ENCODE results near the gene TECPR1. TPM values are rescaled to one million over a fixed set of nuclear protein-coding genes. Genes with fewer than 3 reads are reported as not detected.
A peak's percentile ranks its signal among the peaks of the same experiment; 100 is the strongest.

Gene TECPR1
- total and polyA plus RNA-seq, 2 experiments from 2014 or later, result 19.2 to 24.4 TPM

DNA sequence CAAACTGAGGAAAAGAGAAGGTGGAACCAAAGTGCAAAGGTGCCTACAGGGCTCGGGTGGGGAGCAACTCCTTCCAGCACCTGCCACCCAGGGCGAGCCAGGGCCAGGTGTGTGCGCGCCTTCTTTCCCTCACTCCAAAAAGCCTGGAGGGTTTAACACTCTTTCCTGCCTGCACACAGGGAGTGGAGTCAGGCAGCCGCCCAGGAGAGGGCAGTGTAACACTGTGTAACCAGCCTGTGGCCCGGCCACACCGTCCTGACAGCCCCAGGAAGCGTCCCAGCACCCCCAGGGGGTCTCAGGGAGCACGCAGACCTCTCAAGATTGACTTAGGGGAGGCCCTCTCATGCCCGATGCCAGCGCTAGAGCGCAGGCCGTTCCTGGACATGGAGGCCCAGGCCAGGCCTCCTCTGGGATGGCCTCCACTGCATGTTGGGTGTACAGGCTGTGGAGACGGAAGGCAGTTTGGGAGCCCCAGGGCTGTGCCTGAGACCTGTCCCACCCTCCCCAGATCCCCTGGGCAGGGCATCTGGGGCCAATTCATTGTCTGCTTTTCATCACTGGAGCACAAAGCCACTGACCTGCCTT lies 42.9 kb upstream of the TECPR1 start:
- H3K9me3 ChIP-seq (ENCODE audit: low read depth), result no peaks in the 10 kb centered on the region
- peaks cover 9% of the 10 kb centered on the region for H3K4me1 ChIP-seq (ENCODE audit: low read depth)
- H3K27ac ChIP-seq, result no peak overlapping the region
- no peak overlapping the region for H3K4me3 ChIP-seq
- peak; percentile 66 to 82 for DNase-seq (ENCODE audit: low read depth in 1 of 2, low spot score in 1 of 2)
- no peaks in the 10 kb centered on the region for H3K27me3 ChIP-seq
- TF ChIP-seq, protein P1, sequence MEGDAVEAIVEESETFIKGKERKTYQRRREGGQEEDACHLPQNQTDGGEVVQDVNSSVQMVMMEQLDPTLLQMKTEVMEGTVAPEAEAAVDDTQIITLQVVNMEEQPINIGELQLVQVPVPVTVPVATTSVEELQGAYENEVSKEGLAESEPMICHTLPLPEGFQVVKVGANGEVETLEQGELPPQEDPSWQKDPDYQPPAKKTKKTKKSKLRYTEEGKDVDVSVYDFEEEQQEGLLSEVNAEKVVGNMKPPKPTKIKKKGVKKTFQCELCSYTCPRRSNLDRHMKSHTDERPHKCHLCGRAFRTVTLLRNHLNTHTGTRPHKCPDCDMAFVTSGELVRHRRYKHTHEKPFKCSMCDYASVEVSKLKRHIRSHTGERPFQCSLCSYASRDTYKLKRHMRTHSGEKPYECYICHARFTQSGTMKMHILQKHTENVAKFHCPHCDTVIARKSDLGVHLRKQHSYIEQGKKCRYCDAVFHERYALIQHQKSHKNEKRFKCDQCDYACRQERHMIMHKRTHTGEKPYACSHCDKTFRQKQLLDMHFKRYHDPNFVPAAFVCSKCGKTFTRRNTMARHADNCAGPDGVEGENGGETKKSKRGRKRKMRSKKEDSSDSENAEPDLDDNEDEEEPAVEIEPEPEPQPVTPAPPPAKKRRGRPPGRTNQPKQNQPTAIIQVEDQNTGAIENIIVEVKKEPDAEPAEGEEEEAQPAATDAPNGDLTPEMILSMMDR (IDR thresholded peaks at IDR 0.05; ENCODE audit: low read depth, low read length), result peak; percentile 75
- H3K36me3 ChIP-seq, result no peaks in the 10 kb centered on the region

DNA sequence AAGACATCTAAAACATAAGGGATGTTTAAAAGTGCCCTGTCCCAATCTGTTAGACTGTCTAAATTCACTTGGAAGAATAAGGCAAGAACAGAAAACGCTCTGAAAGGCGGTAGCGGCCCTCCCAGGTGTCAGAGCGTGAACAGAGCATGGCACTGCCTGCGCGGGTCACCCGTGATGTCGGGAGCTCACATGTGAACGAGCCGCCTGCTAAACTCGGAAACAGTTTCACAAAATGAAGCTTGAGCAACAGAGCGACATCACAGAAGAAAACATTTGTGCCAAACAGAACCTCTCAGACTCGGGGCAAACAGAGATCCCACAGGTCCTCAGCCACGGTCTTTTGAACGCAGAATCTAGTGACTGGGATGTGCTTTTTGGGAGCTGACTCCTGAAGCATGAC lies 42.3 kb upstream of the TECPR1 start:
- Histone ChIP-seq H3K27me3 (no peaks in the 10 kb centered on the region), H3K27ac (no peak overlapping the region), H3K9me3 (ENCODE audit: low read depth) (no peaks in the 10 kb centered on the region), H3K36me3 (no peaks in the 10 kb centered on the region), H3K4me1 (ENCODE audit: low read depth) (peaks cover 15% of the 10 kb centered on the region), H3K4me3 (no peak overlapping the region)
- no peak for DNase-seq (ENCODE audit: low read depth in 1 of 2, low spot score in 1 of 2)
- TF ChIP-seq, protein P1 (IDR thresholded peaks at IDR 0.05; ENCODE audit: low read depth, low read length), result no peak

DNA sequence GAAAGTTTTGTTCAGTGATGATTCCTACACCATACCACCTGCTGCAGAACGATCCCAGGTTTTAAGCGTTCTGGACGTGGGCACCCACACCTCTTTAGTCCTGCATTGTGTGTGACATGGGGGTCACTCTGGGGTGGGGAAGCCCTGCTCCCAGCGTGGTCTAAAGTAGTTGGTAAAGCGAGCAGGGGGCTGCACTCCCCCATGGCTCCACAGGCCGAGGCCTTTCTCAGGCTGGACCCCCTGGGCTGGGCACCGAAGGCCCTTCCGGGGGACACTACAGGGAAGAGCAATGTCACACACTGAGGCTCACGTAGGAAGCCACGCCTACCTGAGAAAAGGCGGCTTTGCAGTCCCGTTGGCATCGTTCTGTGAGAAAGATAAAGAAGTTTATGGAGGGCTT lies 41.7 kb upstream of the TECPR1 start:
- TF ChIP-seq, protein P1 (IDR thresholded peaks at IDR 0.05; ENCODE audit: low read depth, low read length), result no peak
- Histone ChIP-seq H3K27me3 (no peaks in the 10 kb centered on the region), H3K9me3 (ENCODE audit: low read depth) (no peaks in the 10 kb centered on the region), H3K4me3 (no peak overlapping the region), H3K36me3 (no peaks in the 10 kb centered on the region), H3K27ac (no peak overlapping the region), H3K4me1 (ENCODE audit: low read depth) (peaks cover 19% of the 10 kb centered on the region)
- DNase-seq (ENCODE audit: low read depth in 1 of 2, low spot score in 1 of 2), result no peak

DNA sequence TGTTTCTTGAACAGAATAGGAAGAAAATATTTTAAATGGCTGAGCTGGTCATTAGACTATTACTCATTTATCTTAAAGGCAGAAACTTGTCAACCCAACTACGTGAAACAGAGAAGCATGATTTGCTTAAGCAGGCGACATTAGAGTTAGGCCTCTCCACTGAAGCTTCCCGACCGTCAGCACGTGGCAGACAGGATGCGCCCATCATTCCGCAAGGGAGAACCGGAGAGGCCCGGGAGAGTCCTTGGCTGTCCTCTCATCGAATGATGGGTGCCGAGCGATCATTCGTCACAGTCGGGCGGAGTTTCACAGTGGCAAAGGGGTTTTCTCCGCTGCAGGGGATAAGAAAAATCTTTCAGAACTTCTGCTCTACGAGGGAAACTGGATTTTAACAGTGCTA lies 41.2 kb upstream of the TECPR1 start:
- TF ChIP-seq, protein P1 (IDR thresholded peaks at IDR 0.05; ENCODE audit: low read depth, low read length), result no peak

DNA sequence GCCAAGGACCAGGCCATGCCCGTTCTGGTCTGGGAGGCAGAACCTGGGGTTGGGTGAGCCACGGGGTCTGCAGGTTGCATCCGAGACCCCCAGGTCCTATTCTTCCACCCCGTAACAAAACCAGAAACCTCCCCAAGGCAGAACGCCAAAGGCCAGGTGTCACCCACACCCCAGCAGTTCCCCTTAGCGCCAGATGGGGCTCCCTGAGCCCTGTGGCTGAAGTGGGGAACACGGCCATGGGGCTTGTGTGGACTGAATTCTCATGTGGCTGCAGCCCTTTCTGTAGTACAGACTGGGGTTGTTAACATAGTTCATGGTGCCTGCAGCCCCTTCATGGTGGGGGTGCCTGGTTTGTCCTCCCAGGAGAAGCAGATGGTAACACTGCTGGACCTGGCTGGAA lies 39.7 kb upstream of the TECPR1 start:
- no peaks in the 10 kb centered on the region for H3K27me3 ChIP-seq
- peak overlapping the region; percentile 62 for H3K27ac ChIP-seq
- TF ChIP-seq, protein P1 (IDR thresholded peaks at IDR 0.05; ENCODE audit: low read depth, low read length), result peak; percentile 20
- peaks cover 28% of the 10 kb centered on the region for H3K4me1 ChIP-seq (ENCODE audit: low read depth)
- no peak overlapping the region for H3K4me3 ChIP-seq
- H3K9me3 ChIP-seq (ENCODE audit: low read depth), result no peaks in the 10 kb centered on the region
- no peaks in the 10 kb centered on the region for H3K36me3 ChIP-seq
- DNase-seq (ENCODE audit: low read depth in 1 of 2, low spot score in 1 of 2), result no peak

More for the DNA sequence above, 41.2 kb upstream of the TECPR1 start:
- DNase-seq (ENCODE audit: low read depth in 1 of 2, low spot score in 1 of 2), result no peak
- Histone ChIP-seq H3K27me3 (no peaks in the 10 kb centered on the region), H3K9me3 (ENCODE audit: low read depth) (no peaks in the 10 kb centered on the region), H3K4me3 (no peak overlapping the region), H3K27ac (peak overlapping the region; percentile 62), H3K36me3 (no peaks in the 10 kb centered on the region), H3K4me1 (ENCODE audit: low read depth) (peaks cover 19% of the 10 kb centered on the region)
